ENCODE data around the gene C11orf68. TPM values are rescaled to one million over a fixed set of nuclear protein-coding genes. Genes with fewer than 3 reads are reported as not detected.
"Not testable (repeated sequence)": the region's sequence is repeated elsewhere in the genome, so short reads cannot be mapped to it uniquely, and the experiment has no call there.

C11orf68 gene
- total RNA-seq, 2 experiments from 2014 or later, result 21.4 to 22.9 TPM

DNA sequence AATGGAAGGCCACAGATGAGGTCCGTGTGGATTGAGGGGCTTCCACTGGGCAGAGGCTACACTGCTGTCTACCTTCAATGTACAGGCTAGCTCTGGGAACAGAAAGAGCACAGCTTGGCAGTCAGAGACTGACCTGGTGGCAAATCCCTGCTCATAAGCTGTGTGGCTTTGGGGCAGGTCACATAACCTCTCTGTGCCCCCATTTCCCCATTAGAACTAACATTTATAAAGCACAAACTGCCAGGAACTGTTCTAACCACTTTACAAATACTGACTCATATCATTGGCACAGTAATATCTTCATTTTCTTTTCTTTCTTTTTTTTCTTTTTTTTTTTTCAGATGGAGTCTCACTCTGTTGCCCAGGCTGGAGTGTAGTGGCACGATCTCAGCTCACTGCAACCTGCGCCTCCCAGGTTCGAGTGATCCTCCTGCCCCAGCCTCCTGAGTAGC is 21.8 kb downstream of the C11orf68 start:
- H3K9me3 Mint-ChIP-seq (ENCODE audit: low read depth), result no peaks in the 10 kb centered on the region
- no peak for DNase-seq

DNA sequence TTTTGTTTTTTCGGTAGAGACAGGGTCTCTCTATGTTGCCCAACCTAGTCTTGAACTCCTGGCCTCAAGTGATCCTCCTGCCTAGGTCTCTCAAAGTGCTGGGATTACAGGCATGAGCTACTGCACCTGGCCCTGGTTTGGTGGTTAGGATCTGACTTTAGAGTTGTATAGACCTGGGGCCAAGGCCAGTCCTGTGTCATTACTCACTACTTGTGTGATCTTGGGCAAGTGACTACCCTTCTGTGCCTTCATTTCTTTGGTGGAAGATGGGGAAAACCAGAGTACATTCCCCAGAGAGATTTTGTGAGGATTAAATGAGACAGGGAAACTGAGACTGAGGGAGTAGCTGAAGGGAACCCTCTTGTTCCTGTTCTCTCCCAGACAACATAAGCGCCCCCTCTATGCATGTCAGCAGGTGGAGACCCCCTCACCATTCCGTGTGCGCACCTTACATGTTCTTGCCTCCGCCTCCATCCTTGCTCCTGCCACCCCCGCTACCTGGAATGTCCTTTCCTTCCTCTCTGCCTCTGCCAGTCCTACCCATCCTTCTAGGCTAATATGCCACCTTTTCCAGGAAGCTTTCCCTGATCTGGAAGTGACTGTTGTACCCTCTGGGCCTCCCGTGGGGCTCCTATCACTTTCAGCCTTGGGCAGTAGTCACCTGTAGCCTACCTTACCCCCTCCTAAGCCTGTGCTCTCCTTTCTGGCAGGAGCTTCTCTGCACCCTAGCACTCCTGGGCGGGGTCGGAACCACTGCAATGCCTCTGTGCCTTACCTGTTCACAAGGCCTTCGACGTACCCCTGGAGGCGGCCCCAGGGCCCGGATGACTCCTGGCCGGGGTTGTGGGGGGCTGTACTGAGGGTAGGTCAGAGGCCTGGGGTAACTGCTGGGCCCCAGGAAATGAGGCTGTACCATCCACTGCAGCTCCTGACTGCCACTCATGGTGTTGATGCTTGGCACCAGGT is 22.5 kb downstream of the C11orf68 start:
- peaks cover 57% of the 10 kb centered on the region for H3K4me1 Mint-ChIP-seq
- POLR2A ChIA-PET, result interaction anchor here (0.7 to 0.9 kb wide), 2 partner anchors 9 to 900 kb away, joined by 3 to 4 read pairs; no protein-coding TSS in a partner anchor
- no peaks in the 10 kb centered on the region for H3K27me3 Mint-ChIP-seq
- H3K4me3 Mint-ChIP-seq, result peak overlapping the region; percentile 25
- no peak for ATAC-seq
- H3K9me3 Mint-ChIP-seq (ENCODE audit: low read depth), result no peaks in the 10 kb centered on the region
- CTCF ChIA-PET, result interaction anchor here (0.5 to 7.8 kb wide), 5 partner anchors 9 to 1376 kb away, joined by 3 to 113 read pairs (median 3); partner anchors contain the start of genes CCDC85B and FIBP
- DNase-seq, result no peak
- H3K27ac Mint-ChIP-seq, result peak overlapping the region; percentile 58
- H3K36me3 Mint-ChIP-seq (ENCODE audit: low read depth), result peaks cover 45% of the 10 kb centered on the region
- intact Hi-C loops (cut with DNase I, micrococcal nuclease), result loop anchor here in 1 of 2 experiments (10.0 kb wide), 1 partner anchor 472 kb away; the partner anchor contains the start of gene NEAT1

More for the DNA sequence above, 21.8 kb downstream of the C11orf68 start:
- intact Hi-C loops (cut with DNase I, micrococcal nuclease), result loop anchor here in 1 of 2 experiments (10.0 kb wide), 1 partner anchor 472 kb away; the partner anchor contains the start of gene NEAT1
- ATAC-seq, result no peak
- peaks cover 43% of the 10 kb centered on the region for H3K36me3 Mint-ChIP-seq (ENCODE audit: low read depth)
- H3K4me3 Mint-ChIP-seq, result peak overlapping the region; percentile 49
- peaks cover 60% of the 10 kb centered on the region for H3K4me1 Mint-ChIP-seq
- H3K27me3 Mint-ChIP-seq, result peaks cover 2% of the 10 kb centered on the region
- CTCF ChIA-PET, result interaction anchor here (0.6 to 7.8 kb wide), 6 partner anchors 10 to 185 kb away, joined by 3 to 113 read pairs (median 3); partner anchors contain the start of genes CCDC85B and FIBP
- POLR2A ChIA-PET, result interaction anchor here (0.9 kb wide), 1 partner anchor 9 kb away, joined by 3 read pairs; no protein-coding TSS in a partner anchor
- no peak overlapping the region for H3K27ac Mint-ChIP-seq

DNA sequence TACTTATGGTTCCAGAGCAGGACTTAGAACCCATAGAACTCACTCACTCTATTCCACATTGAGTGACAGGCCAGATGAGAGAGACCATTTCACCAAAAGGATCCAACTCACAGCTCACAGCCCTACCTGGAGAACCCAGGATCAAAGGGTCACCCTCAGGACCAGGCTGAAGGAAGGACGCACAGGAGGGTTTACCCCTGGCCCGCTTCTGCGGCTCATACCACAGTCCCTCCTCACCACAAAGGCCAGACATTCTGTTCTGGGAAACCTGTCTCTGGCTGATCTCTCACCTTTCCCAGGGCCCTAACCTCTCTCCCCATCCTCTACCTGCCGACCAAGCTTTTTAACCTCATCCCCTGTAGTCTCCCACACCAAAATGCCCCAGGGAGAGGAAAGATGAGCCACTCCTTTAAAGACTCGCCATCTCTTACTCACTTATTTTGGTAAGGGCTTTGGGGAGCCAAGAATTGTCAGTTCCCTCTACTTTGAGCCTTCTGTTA is 23.3 kb downstream of the C11orf68 start:
- intact Hi-C loops (cut with DNase I, micrococcal nuclease), result loop anchor here in 1 of 2 experiments (10.0 kb wide), 1 partner anchor 471 kb away; the partner anchor contains the start of gene NEAT1
- DNase-seq, result no peak
- peak overlapping the region; percentile 25 for H3K4me3 Mint-ChIP-seq
- no peak for ATAC-seq
- POLR2A ChIA-PET, result no interaction called here
- no peaks in the 10 kb centered on the region for H3K9me3 Mint-ChIP-seq (ENCODE audit: low read depth)
- no peaks in the 10 kb centered on the region for H3K27me3 Mint-ChIP-seq
- CTCF ChIA-PET, result interaction anchor here (0.5 to 7.8 kb wide), 4 partner anchors 8 to 1376 kb away, joined by 3 to 113 read pairs (median 4); partner anchors contain the start of genes CCDC85B and FIBP
- H3K4me1 Mint-ChIP-seq, result peaks cover 55% of the 10 kb centered on the region
- H3K36me3 Mint-ChIP-seq (ENCODE audit: low read depth), result peaks cover 45% of the 10 kb centered on the region
- H3K27ac Mint-ChIP-seq, result peak overlapping the region; percentile 58

DNA sequence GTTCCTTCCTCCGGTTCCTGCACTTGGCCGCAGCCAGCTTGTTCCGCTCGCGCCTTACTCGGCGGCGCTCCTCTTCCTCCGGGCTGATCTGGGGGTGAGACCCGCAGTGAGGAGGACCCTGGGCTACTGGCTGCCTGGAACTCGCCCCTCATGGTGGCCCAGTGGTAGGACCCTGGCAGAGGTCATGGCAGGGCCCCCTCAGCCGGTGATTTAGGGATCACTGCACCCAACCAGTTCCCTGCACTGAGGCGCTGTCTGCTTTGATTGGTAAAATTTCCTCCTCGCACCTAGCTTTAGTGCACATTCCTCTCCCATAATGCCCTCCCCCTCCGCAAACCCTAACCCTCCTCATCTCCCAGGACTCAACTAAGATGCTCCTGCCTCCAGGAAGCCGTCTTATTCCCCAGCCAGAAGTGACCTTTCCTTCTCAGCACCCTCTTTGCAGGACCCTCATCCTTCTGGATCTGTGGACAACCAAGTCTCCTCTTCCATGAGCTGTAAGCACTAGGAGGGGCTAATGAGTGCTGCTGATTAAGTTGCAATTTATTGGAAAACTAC is 24.7 kb downstream of the C11orf68 start:
- CTCF ChIA-PET, result interaction anchor here (0.7 to 10.8 kb wide), 5 partner anchors 9 to 473 kb away, joined by 3 to 210 read pairs (median 4); partner anchors contain the start of genes CFL1, MUS81 and SF3B2
- H3K27ac Mint-ChIP-seq, result peak overlapping the region; percentile 83
- intact Hi-C loops (cut with DNase I, micrococcal nuclease), result loop anchor here (5.0 to 10.0 kb wide), 2 partner anchors 373 to 469 kb away; partner anchors contain the start of genes NEAT1 (in 1 of the 2) and RAB1B (in 1 of the 2)

DNA sequence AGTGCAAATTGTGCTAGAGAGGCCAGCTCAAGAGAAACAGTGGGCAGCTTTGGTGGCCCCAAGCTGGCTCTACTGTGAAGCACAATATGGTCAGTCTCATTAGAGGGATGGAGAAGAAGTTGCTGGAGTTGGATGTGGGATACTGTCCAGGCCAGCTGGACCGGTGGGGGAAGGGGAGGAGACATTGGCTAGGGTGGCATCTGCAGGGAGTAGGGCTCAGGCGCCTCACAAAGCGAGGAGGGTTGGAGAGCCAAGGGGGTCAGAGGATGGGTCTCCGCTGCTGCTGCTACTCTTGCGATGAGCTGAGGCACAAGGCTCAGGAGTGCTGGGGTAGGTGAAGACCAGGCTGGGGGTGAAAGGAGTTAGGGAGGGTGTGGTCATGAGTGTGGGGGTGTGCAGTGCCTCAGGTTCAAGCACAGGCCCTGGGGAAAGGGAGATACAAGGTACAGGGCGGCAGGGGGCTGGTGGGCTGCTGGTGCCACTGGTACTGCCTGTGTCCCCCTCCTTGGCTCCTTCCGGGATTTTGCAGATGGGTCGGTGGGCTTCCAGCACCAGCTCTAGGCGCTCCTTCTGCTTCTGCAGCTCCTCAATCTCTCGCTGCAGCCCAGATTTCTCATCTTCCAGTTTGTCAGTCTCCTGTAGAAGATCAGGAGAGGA is 26.1 kb downstream of the C11orf68 start:
- peaks cover 42% of the 10 kb centered on the region for H3K36me3 Mint-ChIP-seq (ENCODE audit: low read depth)
- H3K27ac Mint-ChIP-seq, result peak overlapping the region; percentile 82

More for the DNA sequence above, 24.7 kb downstream of the C11orf68 start:
- Mint-ChIP-seq H3K9me3 (ENCODE audit: low read depth) (no peaks in the 10 kb centered on the region), H3K4me1 (peaks cover 67% of the 10 kb centered on the region), H3K27me3 (no peaks in the 10 kb centered on the region), H3K36me3 (ENCODE audit: low read depth) (peaks cover 45% of the 10 kb centered on the region), H3K4me3 (peak overlapping the region; percentile 94)
- ATAC-seq (no peak), DNase-seq (peak; percentile 60)
- POLR2A ChIA-PET, result interaction anchor here (0.6 to 1.3 kb wide), 7 partner anchors 19 to 1030 kb away, joined by 3 to 6 read pairs (median 4); partner anchors contain the start of gene SART1

DNA sequence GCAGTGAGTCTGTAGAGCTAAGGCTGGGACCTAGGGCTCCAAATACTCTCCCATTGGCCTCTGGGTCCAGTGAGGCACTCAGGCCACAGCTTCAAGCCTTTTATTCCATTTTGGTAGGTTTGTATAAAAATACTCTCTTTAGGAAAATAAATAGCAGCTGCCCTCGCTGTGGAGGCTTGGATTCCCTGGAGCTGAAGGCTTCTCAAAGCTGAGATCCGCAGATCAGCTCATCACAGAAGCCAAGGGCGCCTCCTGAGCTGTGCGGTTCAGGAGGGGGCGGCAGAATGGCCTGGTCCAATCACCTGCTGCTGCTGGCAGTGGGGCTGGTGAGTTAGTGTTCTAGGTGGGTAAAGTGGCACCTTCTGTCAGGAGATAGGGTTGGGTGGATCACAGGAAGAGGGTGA is 26.7 kb downstream of the C11orf68 start:
- ChIA-PET CTCF (interaction anchor here (0.7 to 10.8 kb wide), 5 partner anchors 9 to 175 kb away, joined by 3 to 210 read pairs (median 6); partner anchors contain the start of genes CFL1 and MUS81), POLR2A (interaction anchor here (6.0 to 6.3 kb wide), 2 partner anchors 8 to 33 kb away, joined by 59 to 68 read pairs; partner anchors contain the start of genes CFL1, FOSL1 and MUS81)
- peak; percentile 71 for DNase-seq
- Mint-ChIP-seq H3K36me3 (ENCODE audit: low read depth) (peaks cover 42% of the 10 kb centered on the region), H3K27ac (peak overlapping the region; percentile 82), H3K4me3 (peak overlapping the region; percentile 94), H3K4me1 (peaks cover 71% of the 10 kb centered on the region)
- intact Hi-C loops (cut with DNase I, micrococcal nuclease), result loop anchor here (5.0 to 10.0 kb wide), 2 partner anchors 375 to 467 kb away; partner anchors contain the start of genes NEAT1 (in 1 of the 2) and RAB1B (in 1 of the 2)
- not testable (repeated sequence) for H3K9me3 Mint-ChIP-seq (ENCODE audit: low read depth); H3K27me3 Mint-ChIP-seq; ATAC-seq

More for the DNA sequence above, 26.1 kb downstream of the C11orf68 start:
- Mint-ChIP-seq H3K4me3 (peak overlapping the region; percentile 94), H3K4me1 (peaks cover 70% of the 10 kb centered on the region), H3K27me3 (no peaks in the 10 kb centered on the region), H3K9me3 (ENCODE audit: low read depth) (no peaks in the 10 kb centered on the region)
- ATAC-seq (no peak), DNase-seq (no peak)
- intact Hi-C loops (cut with DNase I, micrococcal nuclease), result loop anchor here (5.0 to 10.0 kb wide), 2 partner anchors 375 to 468 kb away; partner anchors contain the start of genes NEAT1 (in 1 of the 2) and RAB1B (in 1 of the 2)
- CTCF ChIA-PET, result interaction anchor here (0.6 to 10.8 kb wide), 8 partner anchors 8 to 175 kb away, joined by 3 to 210 read pairs (median 4); partner anchors contain the start of genes CFL1 and MUS81
- POLR2A ChIA-PET, result interaction anchor here (0.6 to 6.3 kb wide), 5 partner anchors 8 to 523 kb away, joined by 3 to 68 read pairs (median 3); partner anchors contain the start of genes CFL1, FOSL1 and MUS81

DNA sequence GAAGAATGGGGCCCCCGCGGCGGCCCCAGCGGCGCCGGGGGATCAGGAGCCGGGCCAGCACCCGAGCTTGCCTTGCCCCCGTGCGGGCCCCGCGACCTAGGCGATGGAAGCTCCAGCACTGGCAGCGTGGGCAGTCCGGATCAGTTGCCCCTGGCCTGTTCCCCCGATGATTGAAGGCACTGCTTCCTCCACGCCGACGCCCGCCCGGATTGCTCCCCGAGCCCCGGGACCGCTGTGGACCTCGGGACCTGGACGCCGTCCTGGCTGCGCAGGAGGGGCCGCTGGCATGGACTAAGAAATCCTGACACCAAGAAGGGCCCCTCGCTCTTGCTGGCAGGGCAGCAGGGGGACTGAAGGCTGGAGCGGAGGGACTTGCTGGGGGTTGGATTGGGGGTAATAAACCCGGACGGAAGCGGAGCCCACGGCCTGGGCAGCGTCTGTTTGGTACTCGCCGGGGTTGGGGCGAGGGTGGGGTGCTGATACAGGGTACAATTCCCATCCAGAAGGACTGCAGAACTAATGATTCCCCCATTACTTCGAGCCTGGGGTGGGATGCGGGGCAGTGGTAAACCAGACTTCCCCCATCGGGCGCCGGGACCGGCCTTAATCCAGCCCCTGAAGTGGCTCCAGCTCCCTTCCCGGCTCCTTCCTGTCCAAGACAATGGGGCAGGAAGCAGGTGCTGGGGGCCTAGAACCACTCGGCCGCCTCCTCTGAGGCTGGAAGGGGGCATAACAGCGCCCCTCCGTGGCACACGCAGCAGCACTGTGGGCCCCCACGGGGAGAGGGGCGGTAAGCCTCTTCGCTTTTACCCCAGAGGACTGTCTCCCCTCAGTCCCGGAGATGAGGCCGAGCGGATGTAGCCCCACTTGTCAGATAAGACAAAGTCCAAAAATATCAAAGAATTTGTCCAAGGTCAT is 27.4 kb downstream of the C11orf68 start:
- ChIA-PET POLR2A (interaction anchor here (0.7 to 6.3 kb wide), 9 partner anchors 9 to 173 kb away, joined by 3 to 68 read pairs (median 4); partner anchors contain the start of genes CFL1, FOSL1, MUS81 and RNASEH2C), CTCF (interaction anchor here (0.6 to 10.8 kb wide), 16 partner anchors 8 to 344 kb away, joined by 3 to 210 read pairs (median 8); partner anchors contain the start of genes CFL1, CTSW, FOSL1 and MUS81)
- Mint-ChIP-seq H3K27ac (peak overlapping the region; percentile 82), H3K27me3 (no peaks in the 10 kb centered on the region), H3K36me3 (ENCODE audit: low read depth) (peaks cover 44% of the 10 kb centered on the region), H3K4me3 (peak overlapping the region; percentile 94), H3K4me1 (peaks cover 71% of the 10 kb centered on the region), H3K9me3 (ENCODE audit: low read depth) (no peaks in the 10 kb centered on the region)
- ATAC-seq (no peak), DNase-seq (peak; percentile 60)
- intact Hi-C loops (cut with DNase I, micrococcal nuclease), result loop anchor here (2.0 to 10.0 kb wide), 4 partner anchors 69 to 467 kb away; partner anchors contain the start of genes NEAT1 (in 1 of the 2), RAB1B (in 1 of the 2) and SART1 (in 1 of the 2)

DNA sequence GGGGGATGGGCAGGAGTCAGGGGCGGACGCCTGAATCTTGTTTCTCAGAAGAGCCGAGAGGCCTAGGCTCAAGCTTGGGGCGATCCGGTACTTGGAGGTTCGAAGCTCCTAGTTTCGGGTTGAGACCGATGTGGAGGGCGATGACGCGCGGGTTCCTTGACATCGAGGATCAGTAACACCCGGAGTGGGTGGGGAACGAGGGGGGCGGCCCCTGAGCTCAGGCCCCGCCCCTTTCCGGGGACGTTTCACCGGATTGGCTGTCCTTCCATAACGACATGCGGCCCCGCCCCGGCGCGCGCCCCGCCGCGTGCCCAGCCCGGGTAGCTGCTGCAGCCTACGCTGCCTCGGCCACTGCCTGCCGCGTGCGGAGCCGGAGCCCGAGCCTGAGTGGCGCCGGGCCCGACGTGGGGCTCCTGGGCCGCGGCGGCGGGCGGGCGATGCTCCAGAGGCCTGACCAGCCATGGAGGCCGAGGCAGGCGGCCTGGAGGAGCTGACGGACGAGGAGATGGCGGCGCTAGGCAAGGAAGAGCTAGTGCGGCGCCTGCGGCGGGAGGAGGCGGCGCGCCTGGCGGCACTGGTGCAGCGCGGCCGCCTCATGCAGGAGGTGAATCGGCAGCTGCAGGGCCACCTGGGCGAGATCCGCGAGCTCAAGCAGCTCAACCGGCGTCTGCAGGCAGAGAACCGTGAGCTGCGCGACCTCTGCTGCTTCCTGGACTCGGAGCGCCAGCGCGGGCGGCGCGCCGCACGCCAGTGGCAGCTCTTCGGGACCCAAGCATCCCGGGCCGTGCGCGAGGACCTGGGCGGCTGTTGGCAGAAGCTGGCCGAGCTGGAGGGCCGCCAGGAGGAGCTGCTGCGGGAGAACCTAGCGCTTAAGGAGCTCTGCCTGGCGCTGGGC is 28.3 kb downstream of the C11orf68 start, which contains the start of gene CCDC85B:
TSS of gene CCDC85B (plus strand) at position 350 of the 895 bp plus-strand sequence. CDS start at position 461, 111 bp downstream.
- intact Hi-C loops (cut with DNase I, micrococcal nuclease), result loop anchor here (1.0 to 10.0 kb wide), 7 partner anchors 10 to 466 kb away; partner anchors contain the start of genes FOSL1 (in 2 of the 2), NEAT1 (in 1 of the 2), RAB1B (in 1 of the 2) and SART1 (in 1 of the 2)
- Mint-ChIP-seq H3K27me3 (no peaks in the 10 kb centered on the region), H3K27ac (peak within 1 kb of the TSS; percentile 95), H3K9me3 (ENCODE audit: low read depth) (no peaks in the 10 kb centered on the region), H3K36me3 (ENCODE audit: low read depth) (peaks cover 36% of the 10 kb centered on the region), H3K4me1 (peaks cover 66% of the 10 kb centered on the region), H3K4me3 (peak within 1 kb of the TSS; percentile 94)
- ChIA-PET CTCF (interaction anchor here (0.6 to 10.8 kb wide), 32 partner anchors 9 to 770 kb away, joined by 3 to 210 read pairs (median 4); partner anchors contain the start of genes BANF1, CFL1, CTSW and EIF1AD), POLR2A (interaction anchor here (0.6 to 6.3 kb wide), 15 partner anchors 10 to 469 kb away, joined by 3 to 68 read pairs (median 4); partner anchors contain the start of genes CFL1, FOSL1, MUS81 and PCNX3)
- ATAC-seq (peak; percentile 59), DNase-seq (peak; percentile 99)
